ENCODE measurements around the gene TTLL10.

TTLL10 gene

DNA sequence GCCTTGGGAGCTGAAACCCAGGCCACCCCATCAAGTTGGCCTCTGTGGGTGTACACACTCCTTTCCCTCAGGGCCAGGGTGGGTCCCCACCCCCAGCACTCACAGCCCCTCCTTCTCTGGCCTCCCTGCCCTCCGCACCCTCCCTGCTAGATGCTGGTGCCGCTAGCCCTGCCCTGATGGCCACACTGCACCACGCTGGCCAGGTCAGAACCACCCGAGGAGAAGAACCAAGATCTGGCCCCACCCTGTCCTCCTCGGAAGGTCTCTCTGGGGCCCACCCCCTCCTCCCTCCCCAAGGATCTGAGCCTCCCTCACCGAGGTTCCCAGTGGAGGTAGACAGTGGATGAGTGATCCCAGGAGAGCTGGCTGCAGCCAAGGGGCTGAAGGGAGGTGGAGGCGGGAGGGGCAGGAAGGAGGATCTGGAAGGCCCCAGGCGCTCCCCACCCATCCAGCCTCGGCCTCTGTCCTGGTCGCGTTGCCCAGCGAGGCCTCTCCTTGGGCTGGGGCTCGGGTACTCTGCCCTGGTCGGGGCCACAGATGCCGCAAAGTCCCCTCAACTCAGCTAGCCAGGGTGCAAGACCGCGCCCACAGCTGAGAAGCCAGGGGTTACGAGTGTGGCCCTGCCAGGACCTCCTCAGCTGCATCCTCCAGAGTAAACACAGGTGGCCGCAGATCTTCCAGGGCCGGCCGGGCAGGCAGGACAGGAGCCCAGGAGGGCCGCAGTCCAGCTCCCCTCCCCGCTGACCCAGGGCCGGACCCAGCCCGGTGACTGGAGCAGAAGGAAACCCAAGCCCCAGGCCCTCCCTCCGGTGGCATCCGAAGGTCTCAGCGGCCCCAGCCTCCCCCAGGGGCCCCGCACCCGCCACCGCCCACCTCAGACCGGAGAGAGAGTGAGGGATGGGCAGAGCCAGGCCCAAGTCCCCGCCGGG, 63.5 kb downstream of the TTLL10 start:
- DNase-seq (ENCODE audit: low spot score), result no peak

DNA sequence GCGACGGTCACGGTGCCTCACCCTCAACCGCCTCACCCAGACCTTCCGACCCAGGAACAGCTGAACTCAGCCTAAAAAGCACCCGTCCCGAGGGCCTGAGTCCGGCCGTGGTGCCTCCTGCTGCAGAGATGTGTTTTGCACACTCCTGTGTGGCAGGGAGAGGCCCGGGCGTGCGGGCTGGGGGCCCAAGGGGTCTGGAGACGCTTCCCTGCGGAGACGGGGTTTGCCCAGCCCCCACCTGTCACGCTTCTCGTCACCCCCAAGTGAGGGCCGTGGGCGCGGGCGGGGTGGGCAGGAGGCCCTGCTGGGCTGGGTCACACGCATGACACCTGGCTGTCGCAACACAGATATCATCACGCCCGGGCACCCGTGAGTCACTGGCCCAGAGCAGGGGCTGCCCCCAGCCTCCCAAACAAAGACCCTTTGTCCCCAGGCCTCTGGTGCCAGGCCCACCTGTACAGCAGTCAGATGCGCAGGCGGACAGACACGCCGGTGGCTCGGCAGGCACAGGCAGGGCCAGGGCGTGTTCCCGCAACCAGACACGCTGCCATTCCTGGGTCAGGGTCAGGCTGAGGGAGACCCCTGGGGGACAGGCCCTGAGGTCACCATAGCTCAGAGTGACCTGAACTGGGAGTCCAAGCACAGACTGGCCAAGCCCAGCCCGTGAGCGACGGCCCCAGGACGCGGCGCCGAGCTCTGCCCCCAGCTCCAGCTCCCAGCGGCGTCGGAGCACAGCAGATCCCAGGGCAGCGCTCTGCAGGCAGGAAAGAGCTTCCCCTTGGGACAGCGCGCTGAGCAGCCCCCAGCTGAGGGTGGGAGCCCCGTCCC, 64.4 kb downstream of the TTLL10 start:
- DNase-seq (ENCODE audit: low spot score), result no peak

DNA sequence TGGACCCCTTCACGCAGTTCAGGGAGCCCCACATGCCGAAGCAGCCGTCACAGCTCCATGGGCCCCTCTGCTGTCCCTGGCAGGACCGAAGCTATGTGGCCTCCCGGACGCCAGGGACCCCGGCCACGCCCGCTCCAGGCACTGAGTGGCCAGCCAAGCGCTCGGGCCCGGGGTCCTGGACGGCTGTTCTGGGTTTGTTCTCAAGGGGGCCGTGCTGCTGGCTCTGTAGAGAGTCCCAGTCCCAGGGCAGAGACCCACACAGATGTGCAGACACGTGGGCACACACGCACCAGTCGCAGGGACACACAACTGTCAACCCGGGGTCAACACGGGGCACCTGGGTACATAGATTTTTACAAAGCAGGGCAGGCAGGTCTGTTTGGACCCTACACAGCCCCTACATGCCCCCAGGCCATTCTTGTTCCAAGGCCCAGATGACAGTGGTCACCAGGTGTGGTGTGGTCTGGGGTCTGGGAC, 65.1 kb downstream of the TTLL10 start:
- DNase-seq (ENCODE audit: low spot score), result no peak

DNA sequence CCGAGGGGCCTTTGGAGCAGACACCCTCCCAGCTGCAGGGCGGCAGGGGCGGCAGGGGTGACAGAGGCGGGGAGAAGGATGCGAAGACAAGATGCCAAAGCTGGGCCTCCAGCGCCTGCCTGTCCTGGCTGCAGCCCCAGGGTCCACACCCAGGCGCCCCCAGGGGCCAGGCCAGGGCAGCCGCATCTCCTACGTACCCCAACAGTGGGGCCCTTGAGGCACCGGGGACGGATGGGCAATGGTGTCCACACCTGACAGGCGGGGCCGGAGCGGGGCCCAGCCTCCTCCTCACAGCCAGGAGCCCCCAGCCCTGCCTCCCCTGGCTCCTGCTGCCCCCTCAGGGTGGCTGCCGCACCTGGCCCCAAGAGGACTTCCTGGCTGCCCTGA, 65.5 kb downstream of the TTLL10 start:
- DNase-seq (ENCODE audit: low spot score), result no peak

DNA sequence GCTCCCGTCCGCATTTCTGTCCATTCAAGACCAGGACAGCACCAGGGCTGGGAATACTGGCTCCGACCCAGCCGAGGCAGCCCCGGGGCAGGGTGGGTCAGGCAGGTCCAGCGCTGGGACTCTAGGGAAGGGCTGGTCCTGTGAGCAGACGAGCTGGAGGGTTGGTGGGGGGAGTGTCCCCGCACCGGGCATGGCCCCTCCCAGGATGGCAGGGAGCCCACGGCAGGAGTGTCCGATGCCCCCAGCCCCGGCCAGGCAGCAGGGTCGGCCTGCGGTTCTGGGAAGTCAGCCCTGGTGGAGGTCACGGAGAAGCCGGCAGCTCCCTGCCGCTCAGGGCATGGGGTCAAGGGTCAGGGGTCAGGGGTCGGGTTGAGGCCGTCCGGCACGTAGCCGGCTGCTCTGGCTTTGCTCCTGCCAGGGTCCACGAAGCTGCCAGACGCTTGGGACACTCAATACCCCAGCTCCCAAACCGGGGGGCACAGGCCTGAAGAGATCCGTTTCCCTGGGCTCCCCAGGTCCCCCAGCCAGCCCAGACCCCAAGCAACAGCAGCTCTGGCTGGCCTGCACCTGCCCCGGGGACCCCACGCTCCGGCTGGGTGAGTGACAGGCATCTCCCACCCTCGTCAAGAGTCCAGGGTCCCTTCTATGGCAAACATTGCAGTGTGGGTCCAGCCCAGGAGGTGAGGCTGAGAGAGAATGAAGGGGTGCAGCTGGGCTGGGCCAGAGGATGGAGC, 66.1 kb downstream of the TTLL10 start:
- peak; percentile 40 for DNase-seq (ENCODE audit: low spot score)

DNA sequence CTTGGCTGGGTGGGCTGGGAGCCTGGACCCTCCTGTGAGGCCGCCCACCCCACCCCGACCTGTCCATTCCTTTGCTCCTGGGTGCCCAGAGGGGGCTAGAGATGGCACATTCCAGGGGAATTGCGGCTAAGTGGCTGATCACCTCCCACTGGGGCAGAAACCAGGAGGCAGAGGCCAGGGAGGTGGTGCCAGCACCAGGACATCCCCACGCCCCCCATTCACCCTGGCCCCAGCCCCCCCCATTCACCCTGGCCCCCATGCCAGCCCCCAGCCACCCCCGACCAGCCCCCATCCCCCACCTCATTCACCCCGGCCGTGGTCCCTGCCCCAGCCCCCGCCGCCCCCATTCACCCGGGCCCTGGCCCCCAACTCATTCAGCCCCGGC, 66.7 kb downstream of the TTLL10 start:
- no peak for DNase-seq (ENCODE audit: low spot score)

DNA sequence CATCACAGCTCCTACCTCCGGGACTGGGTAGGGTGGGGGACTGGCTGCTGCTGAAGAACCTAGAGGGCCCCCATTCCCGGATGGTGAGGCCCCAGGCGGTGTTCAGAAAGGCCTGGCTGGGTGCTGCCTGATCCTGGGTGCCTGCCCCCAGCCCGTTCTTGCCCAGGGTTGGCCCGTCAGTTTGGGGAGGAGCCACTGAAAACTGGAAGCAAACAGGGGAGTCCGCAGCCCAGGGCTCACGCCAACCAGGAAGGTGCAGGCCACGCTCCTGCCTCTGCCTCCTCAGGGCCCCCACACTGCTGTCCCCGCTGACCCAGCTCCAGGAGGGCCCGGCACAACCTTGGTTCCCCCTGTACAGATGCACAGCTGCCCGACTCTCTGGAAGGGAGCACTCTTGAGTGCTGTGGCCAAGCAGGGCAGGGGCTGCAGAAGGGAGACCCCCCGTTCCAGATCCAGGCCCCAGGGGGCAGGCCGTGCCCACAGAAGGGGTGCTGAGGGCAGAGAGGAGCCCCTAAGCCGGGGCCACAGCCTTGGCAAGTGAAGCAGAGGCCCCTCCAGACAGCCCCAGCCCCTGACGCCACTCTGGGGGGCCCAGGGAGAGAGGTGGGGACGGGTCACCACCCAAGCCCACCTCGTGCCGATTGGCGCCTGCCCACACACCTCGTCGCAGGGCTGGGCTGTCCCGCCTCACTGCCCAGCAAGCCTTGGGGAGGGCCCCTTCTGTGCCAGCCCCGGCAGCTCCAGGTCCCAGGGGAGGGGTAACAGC, 67.3 kb downstream of the TTLL10 start:
- peak; percentile 35 for DNase-seq (ENCODE audit: low spot score)

DNA sequence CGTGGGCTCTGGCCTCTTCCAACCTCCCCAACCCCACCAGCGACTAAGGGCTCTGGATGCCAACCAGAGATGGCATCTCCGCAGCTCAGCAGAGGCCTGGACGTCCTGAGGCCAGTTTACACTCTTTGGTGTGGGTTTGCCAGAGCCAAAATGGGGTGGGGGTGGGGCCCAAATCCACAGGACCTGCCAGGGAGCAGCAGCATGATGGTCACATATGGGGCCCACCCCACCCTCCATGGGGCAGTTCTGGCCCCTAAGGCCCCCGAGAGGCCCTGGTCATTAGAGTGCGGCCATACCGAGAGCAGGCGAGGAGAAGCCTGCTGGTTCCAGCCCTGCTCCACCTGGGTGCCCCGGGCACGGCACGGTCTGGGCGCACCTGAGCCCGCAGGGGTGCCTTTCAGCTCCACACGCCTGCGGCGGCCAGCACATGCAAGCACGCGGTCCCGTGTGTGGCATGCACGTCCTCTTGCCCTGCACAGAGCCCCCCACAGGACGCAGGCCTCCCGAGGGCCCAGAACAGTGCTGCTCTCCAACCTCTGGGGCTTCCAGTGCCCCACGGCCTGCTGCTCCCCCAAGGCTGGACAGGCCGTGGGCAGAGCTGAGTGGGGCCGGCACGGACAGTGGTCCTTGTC, 68.0 kb downstream of the TTLL10 start:
- no peak for DNase-seq (ENCODE audit: low spot score)

DNA sequence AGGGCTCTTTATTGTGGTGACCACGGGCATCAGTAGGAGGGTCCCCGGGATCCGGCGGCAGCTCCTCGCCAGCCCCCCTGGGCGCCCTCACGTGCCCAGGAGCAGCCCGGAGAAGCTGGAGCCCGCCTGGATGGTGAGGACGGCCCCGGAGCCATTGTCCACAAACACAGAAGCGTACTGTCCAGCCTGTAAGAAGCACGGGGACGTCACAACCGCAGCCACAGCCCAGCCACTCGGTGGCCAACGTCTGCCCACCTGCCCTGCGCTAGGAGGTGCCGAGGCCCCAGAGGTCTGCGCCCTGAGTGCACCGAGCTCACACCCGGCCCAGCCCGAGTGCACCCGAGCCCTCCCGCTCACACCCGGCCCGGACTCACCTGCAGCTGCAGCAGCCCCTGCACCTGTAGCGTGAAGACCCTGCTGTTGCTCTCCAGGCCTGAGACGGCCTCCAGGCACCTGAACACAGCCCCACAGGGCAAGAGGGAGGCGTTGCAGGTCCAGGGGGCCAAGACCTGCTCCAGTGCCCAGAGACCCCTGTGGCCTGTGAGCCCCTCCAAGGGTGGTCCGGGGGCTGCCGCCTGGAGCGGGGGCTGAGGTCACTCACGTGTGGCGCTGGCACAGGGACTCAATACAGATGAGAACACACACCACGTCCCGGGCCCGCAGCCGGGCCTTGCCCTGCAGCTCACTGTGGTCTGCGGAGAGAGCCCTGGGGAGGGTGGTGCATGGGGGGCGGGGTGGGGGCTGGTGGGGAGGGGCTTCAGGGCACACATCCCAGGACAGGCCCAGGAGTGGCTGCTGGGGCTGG, 69.0 kb downstream of the TTLL10 start:
- DNase-seq (ENCODE audit: low spot score), result no peak

DNA sequence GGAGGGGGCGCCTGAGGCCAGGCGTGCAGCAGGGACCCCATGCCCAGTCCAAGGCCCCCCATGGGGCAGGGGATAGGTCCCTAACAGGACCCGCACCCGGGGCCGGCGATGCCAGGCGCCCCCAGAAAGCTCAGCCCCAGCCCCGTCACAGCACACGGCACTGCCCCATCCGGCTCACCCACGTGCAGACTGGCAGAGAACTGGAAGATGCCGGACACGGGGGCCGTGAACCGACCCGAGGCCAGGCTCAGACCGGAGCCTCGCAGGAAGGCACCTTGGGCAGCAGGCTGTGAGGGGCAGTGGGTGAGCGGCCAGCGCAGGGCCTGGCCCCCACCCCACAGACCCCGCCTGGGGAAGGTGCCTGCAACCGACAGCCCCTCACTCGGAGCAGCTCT, 69.6 kb downstream of the TTLL10 start:
- DNase-seq (ENCODE audit: low spot score), result no peak

DNA sequence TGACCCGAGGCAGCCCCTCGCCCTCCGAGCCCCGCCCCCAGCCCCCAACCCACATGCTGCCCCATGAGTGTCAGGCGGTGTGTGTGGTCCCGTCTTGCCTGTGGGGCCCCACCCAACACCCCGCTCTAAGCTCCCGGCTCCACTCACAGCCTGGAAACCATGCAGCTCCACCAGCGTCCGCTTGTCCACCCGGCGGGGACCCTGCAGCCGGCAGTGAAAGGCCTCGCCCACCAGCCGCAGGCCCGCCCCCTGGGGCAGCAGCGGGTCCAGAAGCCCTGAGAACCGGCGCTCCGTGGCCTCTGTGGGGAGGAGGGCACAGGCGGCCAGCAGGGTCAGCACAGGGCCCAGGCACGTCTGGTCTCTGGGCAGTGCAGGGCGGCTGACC, 70.1 kb downstream of the TTLL10 start:
- no peak for DNase-seq (ENCODE audit: low spot score)

DNA sequence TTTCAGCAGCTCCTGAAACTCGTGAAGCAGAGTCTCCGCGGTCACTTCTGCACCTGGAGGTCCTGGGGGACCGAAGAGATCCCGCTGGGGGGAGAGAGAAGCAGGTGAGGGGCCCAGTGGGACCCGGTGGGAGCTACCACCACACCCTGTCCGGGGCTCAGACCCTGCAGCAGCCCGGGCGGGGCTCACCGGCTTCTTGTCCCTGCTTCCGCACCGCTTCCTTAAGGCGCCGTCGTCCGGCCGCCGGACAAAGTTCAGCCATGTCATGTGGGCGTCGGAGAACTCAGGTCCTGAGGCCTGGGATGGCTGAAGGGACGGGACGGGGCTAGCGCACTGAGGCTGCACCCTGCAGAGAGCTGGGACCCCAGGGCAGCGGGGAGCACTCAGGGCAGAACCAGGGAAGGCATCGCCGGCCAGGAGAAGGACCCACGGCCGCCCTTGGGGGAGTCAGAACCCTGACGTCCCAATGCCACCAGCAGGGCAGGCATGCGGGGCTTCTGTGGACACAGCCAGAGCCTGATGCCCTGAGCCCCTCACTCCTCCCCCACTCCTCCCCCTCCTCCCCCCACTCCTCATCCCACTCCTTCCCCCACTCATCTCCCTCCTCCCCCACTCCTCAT, 70.6 kb downstream of the TTLL10 start:
- no peak for DNase-seq (ENCODE audit: low spot score)

DNA sequence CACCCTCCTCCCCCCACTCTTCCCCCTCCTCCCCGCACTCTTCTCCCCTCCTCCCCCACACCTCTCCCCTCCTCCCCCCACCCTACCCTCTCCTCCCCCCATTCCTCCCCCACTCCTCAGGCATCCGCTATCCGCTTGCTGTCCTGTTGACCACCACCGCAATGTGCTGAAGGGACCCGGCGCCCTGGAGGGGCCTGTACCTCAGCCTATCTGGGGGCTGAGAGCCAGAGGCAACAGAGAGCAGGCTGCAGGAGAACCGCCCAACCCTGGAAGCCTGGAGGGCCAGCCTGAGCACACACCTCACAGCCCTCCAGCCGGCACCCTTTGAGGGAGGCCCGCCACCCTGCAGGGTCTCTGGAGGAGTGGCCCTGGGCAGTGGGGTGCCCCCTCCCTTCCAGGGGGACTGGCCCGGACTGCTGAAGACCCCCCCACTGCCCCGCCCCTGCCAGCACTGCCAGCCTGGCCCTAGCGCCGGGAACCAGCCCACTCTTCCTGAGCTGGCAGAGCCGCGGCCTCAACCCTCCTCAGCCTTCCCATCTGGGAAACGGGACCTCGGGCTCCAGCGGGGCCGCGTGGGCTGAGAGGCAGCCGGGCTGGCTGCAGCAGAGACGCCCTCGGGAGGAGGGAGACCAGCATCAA, 71.6 kb downstream of the TTLL10 start:
- DNase-seq (ENCODE audit: low spot score), result no peak

DNA sequence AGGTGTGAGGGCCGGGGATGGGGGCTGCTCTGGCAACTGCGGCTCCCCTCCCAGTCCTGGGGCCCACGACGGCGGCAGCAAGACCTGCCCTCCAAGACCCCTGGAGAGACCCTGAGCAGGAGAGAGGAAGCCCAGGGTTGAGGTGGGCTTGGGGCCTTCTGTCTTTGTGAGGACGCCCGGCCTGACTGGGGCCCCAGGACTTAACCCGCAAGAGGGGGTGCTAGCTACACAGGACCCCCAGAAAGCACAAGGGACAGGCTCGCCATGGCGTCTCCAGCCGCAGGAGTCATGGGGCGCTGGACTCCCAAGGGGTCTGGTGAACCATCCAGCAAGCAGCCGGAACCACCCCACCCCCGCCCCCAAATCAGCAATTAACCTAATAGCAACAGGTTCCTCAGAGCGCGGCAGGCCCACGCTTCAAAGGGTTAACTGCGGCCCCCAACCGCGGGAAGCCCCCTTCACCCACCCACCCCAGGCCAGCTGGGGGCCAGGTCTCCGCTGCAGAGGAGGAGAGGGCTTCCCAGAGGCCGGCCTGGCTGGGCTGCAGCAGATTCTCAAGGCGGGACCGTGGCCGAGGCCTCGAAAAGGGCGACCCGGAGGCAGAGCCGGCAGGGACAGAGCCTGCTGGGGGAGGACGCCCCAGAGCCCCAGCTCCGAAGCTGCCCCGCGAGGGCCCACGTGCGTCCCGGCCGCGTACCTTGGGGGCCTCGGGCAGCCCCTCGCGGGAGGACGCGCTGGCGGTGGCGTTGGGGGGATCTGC, 72.3 kb downstream of the TTLL10 start:
- DNase-seq (ENCODE audit: low spot score), result no peak

DNA sequence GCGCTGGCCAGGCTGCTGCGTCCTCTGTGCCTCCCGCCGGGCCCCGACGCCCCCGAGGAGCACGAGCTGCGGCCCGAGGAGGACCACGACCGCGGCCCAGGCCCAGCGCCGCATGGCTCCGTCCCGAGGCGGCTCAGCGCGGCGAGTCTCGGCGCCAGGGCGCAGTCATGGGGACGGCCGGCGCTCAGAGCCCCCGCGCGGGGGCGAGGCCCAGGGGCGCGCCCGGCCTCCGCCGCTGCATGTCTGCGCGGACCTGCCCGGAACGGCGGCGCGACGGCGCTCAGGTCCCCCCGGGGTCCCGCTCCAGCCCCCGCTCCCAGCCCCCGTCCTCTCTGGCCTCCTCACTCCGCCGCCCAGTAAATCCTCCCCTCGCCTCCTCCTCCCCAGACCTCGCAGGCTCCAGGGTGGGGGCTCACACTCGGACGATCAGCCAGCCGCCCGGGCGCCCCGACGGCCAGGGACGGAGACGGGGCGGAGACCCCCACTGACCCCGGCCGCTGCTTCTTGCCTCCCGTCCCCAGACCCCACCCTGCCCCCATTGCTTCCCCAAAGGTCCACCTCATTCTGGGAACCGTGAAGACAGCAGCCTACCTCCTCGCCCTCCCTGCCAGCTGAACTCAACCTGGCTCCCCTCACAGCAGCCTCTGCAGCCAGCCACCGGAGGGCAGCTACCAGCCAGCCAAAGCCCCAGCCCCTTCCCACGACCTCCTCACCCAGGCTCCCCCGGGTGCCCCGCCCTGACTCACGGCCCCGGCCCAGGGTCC, 73.1 kb downstream of the TTLL10 start, which contains the start of gene C1QTNF12:
C1QTNF12 (minus strand) TSS at position 146 of the 764 bp plus-strand sequence; CDS start at position 114, 32 bp downstream.
- DNase-seq (ENCODE audit: low spot score), result peak; percentile 37

DNA sequence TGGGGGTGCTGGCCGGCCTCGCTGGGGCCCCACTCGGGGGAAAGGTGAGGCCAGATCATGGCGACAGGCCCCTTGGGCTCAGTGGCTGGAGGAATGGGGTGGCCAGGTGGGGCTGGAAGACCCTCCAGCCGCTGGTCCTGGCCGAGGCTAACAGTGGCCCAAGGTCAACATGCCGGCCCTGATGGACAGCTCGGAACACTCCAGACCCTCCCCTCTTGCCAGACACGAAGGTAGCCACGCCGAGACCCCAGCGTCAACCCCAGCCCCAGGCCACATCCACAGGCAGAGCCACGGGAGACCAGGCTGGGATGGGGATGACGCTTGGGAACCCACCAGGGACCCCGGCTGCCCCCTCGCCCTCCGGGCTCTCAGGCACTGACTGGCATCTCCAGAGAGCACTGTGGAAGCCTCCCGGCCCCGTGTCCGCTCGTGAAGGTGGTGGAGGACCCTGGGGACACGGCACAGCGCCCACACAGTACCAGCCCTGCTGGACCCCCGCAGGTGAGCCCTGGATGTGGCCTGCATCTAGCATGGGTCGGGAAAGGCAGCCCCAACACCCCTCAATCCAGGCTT, 73.7 kb downstream of the TTLL10 start:
- DNase-seq (ENCODE audit: low spot score), result no peak

All from hepatic stellate cell (primary cell).